Gastroesophageal sphincter (tissue), 4 donors: ENCODE data around the gene MCRIP1. TPM values are rescaled to one million over a fixed set of nuclear protein-coding genes. Genes with fewer than 3 reads are reported as not detected.

Experiments
- ATAC-seq: fragments of 150-250 bp; one replicate; pipeline ENCODE4 v1.9.1; 2016; ENCODE audit warnings: mild to moderate bottlenecking, moderate library complexity
- H3K27ac ChIP-seq, 4 donors: fragments of 200-600 bp; sonication (generic) in 3 of 4; 1 replicate in 3 of 4; 2 replicates in 1 of 4; pipeline ENCODE4 v1.5.1; 2016 to 2019
- H3K27me3 ChIP-seq: fragments of 200-600 bp; sonication (generic); one replicate; pipeline ENCODE4 v1.5.1; 2019
- H3K36me3 ChIP-seq, 2 donors: fragments of 200-600 bp; sonication (generic); one replicate each; pipeline ENCODE4 v1.5.1; 2019; ENCODE audit warnings: control low read depth in 1 of 2
- H3K4me1 ChIP-seq, 3 donors: fragments of 200-600 bp; sonication (generic); 1 replicate in 2 of 3; 2 replicates in 1 of 3; pipeline ENCODE4 v1.5.1; 2016 to 2019; ENCODE audit warnings: control low read depth in 2 of 3
- H3K4me3 ChIP-seq, 2 donors: fragments of 200-600 bp; sonication (generic); one replicate each; pipeline ENCODE4 v1.5.1; 2019; ENCODE audit warnings: mild to moderate bottlenecking in 1 of 2, moderate library complexity in 1 of 2
- H3K9me3 ChIP-seq, 3 donors: fragments of 200-600 bp; sonication (generic); one replicate each; pipeline ENCODE4 v1.5.1; 2017 to 2019; ENCODE audit warnings: control low read depth in 2 of 3
- CTCF ChIP-seq, 4 experiments: fragments of 200-600 bp in 2 of 4; fragments of 450-650 bp in 2 of 4; sonication (generic) in 1 of 4; IDR thresholded peaks; one replicate each; pipeline ENCODE4 v1.5.1; 2017 to 2019; ENCODE audit warnings: antibody characterized with exemption in 4 of 4, mild to moderate bottlenecking in 2 of 4, moderate library complexity in 2 of 4
- EP300 ChIP-seq: sonication (generic); formaldehyde crosslinking; IDR thresholded peaks from one replicate; pipeline ENCODE4 v1.6.1; 2017; ENCODE audit warnings: antibody characterized with exemption, mild to moderate bottlenecking
- POLR2A ChIP-seq, 2 donors: fragments of 450-650 bp; IDR thresholded peaks; one replicate each; pipeline ENCODE4 v1.6.1; 2017; ENCODE audit warnings: antibody characterized with exemption in 2 of 2, mild to moderate bottlenecking in 2 of 2, moderate library complexity in 1 of 2
- POLR2AphosphoS5 ChIP-seq: sonication (generic); formaldehyde crosslinking; IDR thresholded peaks from one replicate; pipeline ENCODE4 v1.6.1; 2017; ENCODE audit warnings: antibody characterized with exemption
- WGBS, 2 donors: methylation state at CpG; one replicate each; pipeline ENCODE4 v1.1.5; 2018; ENCODE audit warnings: low coverage in 1 of 2; 5-methylcytosine and 5-hydroxymethylcytosine counted together
- total RNA-seq, 4 donors: library from RNA; depleted of rRNA; stranded (reverse); fragments of >200 nt; gene quantifications; one replicate each; pipeline ENCODE4 v1.1.0, GENCODE V29; 2016

Gene MCRIP1
- total RNA-seq, 4 donors from 2014 or later = 70.4 to 131 (median 85.9) TPM

GRCh38 chr17:81837641-81838040 is 4.5 kb upstream of the MCRIP1 start:
- TF ChIP-seq EP300 (no peak), POLR2AphosphoS5 (no peak), POLR2A (IDR thresholded peaks at IDR 0.05) (no peak), CTCF (IDR thresholded peaks at IDR 0.05) (no peak)
- H3K4me1 ChIP-seq = peaks cover 0 to 15% (median 6%) of the 10 kb centered on the region in 3 donors
- H3K36me3 ChIP-seq = peaks cover 0 to 3% of the 10 kb centered on the region in 2 donors
- no peaks in the 10 kb centered on the region for H3K27me3 ChIP-seq
- H3K4me3 ChIP-seq = no peak overlapping the region
- no peak for ATAC-seq
- no peaks in the 10 kb centered on the region for H3K9me3 ChIP-seq
- no peak overlapping the region for H3K27ac ChIP-seq
- 81 to 90% methylated on average over 4 to 8 of the region's 9 CpGs for WGBS, 2 donors

- peak within 1 kb of the TSS in 2 of 4 donors; percentile 93 to 95 for H3K27ac ChIP-seq
- H3K4me1 ChIP-seq = peaks cover 0 to 38% (median 16%) of the 10 kb centered on the region in 3 donors
- H3K9me3 ChIP-seq = no peaks in the 10 kb centered on the region
- WGBS, 2 donors = 85% methylated on average over 9 of the region's 26 CpGs; no CpG with 5 or more reads in 1 of the 2 donors
- TF ChIP-seq POLR2AphosphoS5 = no peak
- TF ChIP-seq POLR2A (IDR thresholded peaks at IDR 0.05) = no peak
- TF ChIP-seq EP300 = no peak
- TF ChIP-seq CTCF (IDR thresholded peaks at IDR 0.05) = no peak
- H3K4me3 ChIP-seq = peak within 1 kb of the TSS; percentile 87 to 92
- no peak for ATAC-seq
- H3K27me3 ChIP-seq = no peaks in the 10 kb centered on the region
- H3K36me3 ChIP-seq = no peaks in the 10 kb centered on the region
Observed at GRCh38 chr17:81834831-81835267, 1.8 kb upstream of the MCRIP1 start, which contains the start of gene PPP1R27. TSS of gene PPP1R27 (minus strand) at chr17:81835050. CDS start at chr17:81834953, 97 bp downstream.

GRCh38 chr17:81833921-81834830 is 1.1 kb upstream of the MCRIP1 start:
- no peak for TF ChIP-seq POLR2AphosphoS5
- no peak for TF ChIP-seq EP300
- TF ChIP-seq CTCF (IDR thresholded peaks at IDR 0.05) = no peak
- no peak for TF ChIP-seq POLR2A (IDR thresholded peaks at IDR 0.05)
- Histone ChIP-seq H3K4me1 (peaks cover 0 to 45% (median 16%) of the 10 kb centered on the region in 3 donors), H3K9me3 (no peaks in the 10 kb centered on the region), H3K27ac (peak overlapping the region in 3 of 4 donors; percentile 91 to 95 (median 93)), H3K4me3 (peak overlapping the region; percentile 87 to 92), H3K27me3 (no peaks in the 10 kb centered on the region), H3K36me3 (no peaks in the 10 kb centered on the region)
- ATAC-seq = no peak
- WGBS, 2 donors = 0 to 95% methylated on average over 1 to 4 of the region's 31 CpGs

- Histone ChIP-seq H3K9me3 (no peaks in the 10 kb centered on the region), H3K36me3 (no peaks in the 10 kb centered on the region), H3K4me3 (peak overlapping the region; percentile 86 to 92), H3K4me1 (peaks cover 0 to 57% (median 16%) of the 10 kb centered on the region in 3 donors), H3K27ac (peak overlapping the region; percentile 91 to 95 (median 92)), H3K27me3 (no peaks in the 10 kb centered on the region)
- TF ChIP-seq POLR2AphosphoS5 = no peak
- TF ChIP-seq CTCF (IDR thresholded peaks at IDR 0.05) = no peak
- TF ChIP-seq POLR2A (IDR thresholded peaks at IDR 0.05) = no peak
- WGBS, 2 donors = no CpG with 5 or more reads among the region's 65 CpGs
- ATAC-seq = peak; percentile 38
Observed at GRCh38 chr17:81832608-81833159, 407 bp downstream of the MCRIP1 start.
